GDM1 (cell line): ENCODE results near the gene RHOT1.
A peak's percentile ranks its signal among the peaks of the same experiment; 100 is the strongest.
"Not testable (repeated sequence)": the region's sequence is repeated elsewhere in the genome, so short reads cannot be mapped to it uniquely, and the experiment has no call there.

ENCODE experiments used
- DNase-seq: peaks from one replicate; lab custom pipeline; 2025; lab: John Stamatoyannopoulos, UW

RHOT1 gene

GRCh38 chr17:32227910-32228309, 85.6 kb downstream of the RHOT1 start:
- no peak for DNase-seq

- DNase-seq = no peak
Observed at GRCh38 chr17:32235588-32235987, 93.3 kb downstream of the RHOT1 start.

GRCh38 chr17:32239456-32239855, 97.2 kb downstream of the RHOT1 start:
- no peak for DNase-seq

- DNase-seq = no peak
Observed at GRCh38 chr17:32240750-32241149, 98.4 kb downstream of the RHOT1 start.

GRCh38 chr17:32241640-32242039, 99.3 kb downstream of the RHOT1 start:
- DNase-seq = no peak

GRCh38 chr17:32249475-32249874, 107.2 kb downstream of the RHOT1 start:
- DNase-seq = no peak

- peak; percentile 66 for DNase-seq
Observed at GRCh38 chr17:32253117-32253611, 110.9 kb downstream of the RHOT1 start.

- DNase-seq = no peak
Observed at GRCh38 chr17:32256012-32256700, 113.9 kb downstream of the RHOT1 start.

GRCh38 chr17:32256701-32257019, 114.4 kb downstream of the RHOT1 start:
- no peak for DNase-seq

GRCh38 chr17:32258383-32259140, 116.3 kb downstream of the RHOT1 start:
- no peak for DNase-seq

GRCh38 chr17:32259586-32259985, 117.3 kb downstream of the RHOT1 start:
- no peak for DNase-seq

- DNase-seq = no peak
Observed at GRCh38 chr17:32261417-32261736, 119.1 kb downstream of the RHOT1 start.

GRCh38 chr17:32261936-32262510, 119.7 kb downstream of the RHOT1 start:
- DNase-seq = no peak

GRCh38 chr17:32263515-32263914, 121.2 kb downstream of the RHOT1 start:
- not testable (repeated sequence) for DNase-seq

GRCh38 chr17:32264140-32264799, 122.0 kb downstream of the RHOT1 start:
- DNase-seq = no peak

GRCh38 chr17:32264823-32265191, 122.5 kb downstream of the RHOT1 start:
- DNase-seq = no peak

- DNase-seq = no peak
Observed at GRCh38 chr17:32265192-32265923, 123.1 kb downstream of the RHOT1 start, which contains the start of gene RHBDL3. Gene RHBDL3, plus strand, starts transcription at chr17:32265832. Its CDS starts 358 bp downstream, at chr17:32266190.

GRCh38 chr17:32266051-32266388, 123.7 kb downstream of the RHOT1 start:
- DNase-seq = no peak

- DNase-seq = no peak
Observed at GRCh38 chr17:32266389-32267301, 124.3 kb downstream of the RHOT1 start.

- no peak for DNase-seq
Observed at GRCh38 chr17:32267690-32268205, 125.4 kb downstream of the RHOT1 start.
